DND-41 (cell line): ENCODE measurements around the gene LSG1.

Experiments
- ATAC-seq: fragments of 200-7000 bp; cut with Tn5 transposase; 3 replicates; pipeline ENCODE4 v1.9.1; 2021; ENCODE audit warnings: low read depth; ENCODE audit not compliant: insufficient read depth
- DNase-seq: peaks from one replicate; pipeline ENCODE4 v3.0.0-alpha.2; 2020
- H2AFZ ChIP-seq: 2 replicates; pipeline ENCODE4 v1.6.0; 2012; ENCODE audit warnings: low read depth, low read length
- H3K27ac ChIP-seq: 2 replicates; pipeline ENCODE4 v1.5.1; 2012; ENCODE audit warnings: low read length, inconsistent platforms
- H3K27me3 ChIP-seq: fragments of 200-600 bp; sonication (generic); 2 replicates; pipeline ENCODE4 v1.6.0; 2012; ENCODE audit warnings: low read length, mild to moderate bottlenecking, inconsistent platforms; ENCODE audit not compliant: insufficient read depth, poor library complexity
- H3K36me3 ChIP-seq: 2 replicates; pipeline ENCODE4 v1.5.1; 2012; ENCODE audit warnings: low read length, inconsistent platforms; ENCODE audit not compliant: insufficient read depth
- H3K4me1 ChIP-seq: 2 replicates; pipeline ENCODE4 v1.5.1; 2012; ENCODE audit warnings: mild to moderate bottlenecking, low read length; ENCODE audit not compliant: insufficient read depth
- H3K4me2 ChIP-seq: 2 replicates; pipeline ENCODE4 v1.6.0; 2012; ENCODE audit warnings: mild to moderate bottlenecking, moderate library complexity, low read length, inconsistent platforms; ENCODE audit not compliant: insufficient read depth
- H3K4me3 ChIP-seq, 2 experiments: fragments of 200-600 bp in 1 of 2; shearing (Covaris generic) in 1 of 2; 2 replicates each; pipeline ENCODE4 v1.5.1; 2012 to 2016; ENCODE audit warnings: inconsistent platforms in 2 of 2, low read length in 2 of 2, mild to moderate bottlenecking in 2 of 2, low read depth in 1 of 2, moderate library complexity in 1 of 2
- H3K79me2 ChIP-seq: 2 replicates; pipeline ENCODE4 v1.6.0; 2012; ENCODE audit warnings: low read length, inconsistent platforms; ENCODE audit not compliant: insufficient read depth
- H3K9ac ChIP-seq: 2 replicates; pipeline ENCODE4 v1.6.0; 2012; ENCODE audit warnings: low read depth, mild to moderate bottlenecking, inconsistent platforms, low read length, moderate library complexity
- H3K9me3 ChIP-seq: 2 replicates; pipeline ENCODE4 v1.5.1; 2012; ENCODE audit warnings: low read length, moderate library complexity, mild to moderate bottlenecking, inconsistent platforms; ENCODE audit not compliant: insufficient read depth, severe bottlenecking
- H4K20me1 ChIP-seq: 2 replicates; pipeline ENCODE4 v1.6.0; 2012; ENCODE audit warnings: low read length; ENCODE audit not compliant: insufficient read depth
- CTCF ChIP-seq: IDR thresholded peaks from 2 replicates; pipeline ENCODE4 v1.5.1; 2012; ENCODE audit warnings: borderline replicate concordance, low read length, moderate library complexity, mild to moderate bottlenecking; ENCODE audit not compliant: poor library complexity, severe bottlenecking; ENCODE audit errors: extremely low read depth
- EZH2 ChIP-seq: IDR thresholded peaks from 3 replicates; pipeline ENCODE4 v1.6.1; 2012; ENCODE audit warnings: borderline replicate concordance, low read depth, mild to moderate bottlenecking, moderate library complexity, low read length, inconsistent platforms; ENCODE audit not compliant: severe bottlenecking

Gene LSG1

GRCh38 chr3:194686816-194687637 lies 15.0 kb upstream of the LSG1 start:
- H3K9me3 ChIP-seq = no peaks in the 10 kb centered on the region
- H3K79me2 ChIP-seq = no peaks in the 10 kb centered on the region
- no peak for ATAC-seq
- no peak overlapping the region for H3K9ac ChIP-seq
- no peaks in the 10 kb centered on the region for H3K36me3 ChIP-seq
- H2AFZ ChIP-seq = no peak overlapping the region
- no peak overlapping the region for H3K27ac ChIP-seq
- peaks cover 12% of the 10 kb centered on the region for H3K4me1 ChIP-seq
- H3K27me3 ChIP-seq = no peaks in the 10 kb centered on the region
- no peak for TF ChIP-seq EZH2
- TF ChIP-seq CTCF = no peak
- H3K4me3 ChIP-seq = no peak overlapping the region
- H4K20me1 ChIP-seq = no peaks in the 10 kb centered on the region
- no peak for DNase-seq
- no peak overlapping the region for H3K4me2 ChIP-seq

GRCh38 chr3:194686414-194686815 lies 14.4 kb upstream of the LSG1 start:
- peaks cover 12% of the 10 kb centered on the region for H3K4me1 ChIP-seq
- no peak overlapping the region for H2AFZ ChIP-seq
- H3K27ac ChIP-seq = no peak overlapping the region
- H3K4me2 ChIP-seq = no peak overlapping the region
- H3K4me3 ChIP-seq = no peak overlapping the region
- H3K36me3 ChIP-seq = no peaks in the 10 kb centered on the region
- H3K9ac ChIP-seq = no peak overlapping the region
- no peak for DNase-seq
- H3K9me3 ChIP-seq = no peaks in the 10 kb centered on the region
- no peaks in the 10 kb centered on the region for H3K79me2 ChIP-seq
- no peak for ATAC-seq
- H3K27me3 ChIP-seq = no peaks in the 10 kb centered on the region
- no peaks in the 10 kb centered on the region for H4K20me1 ChIP-seq
- TF ChIP-seq EZH2 (no peak), CTCF (no peak)

- Histone ChIP-seq H3K27ac (no peak within 1 kb of the TSS), H3K4me3 (no peak within 1 kb of the TSS), H3K27me3 (no peaks in the 10 kb centered on the region), H3K4me1 (peaks cover 12% of the 10 kb centered on the region), H3K79me2 (no peaks in the 10 kb centered on the region), H3K36me3 (no peaks in the 10 kb centered on the region), H3K9ac (no peak within 1 kb of the TSS), H4K20me1 (no peaks in the 10 kb centered on the region), H3K9me3 (no peaks in the 10 kb centered on the region), H2AFZ (no peak within 1 kb of the TSS), H3K4me2 (no peak within 1 kb of the TSS)
- no peak for TF ChIP-seq EZH2
- no peak for TF ChIP-seq CTCF
- ATAC-seq (no peak), DNase-seq (no peak)
These were observed 13.9 kb upstream of the LSG1 start, which contains the start of gene FAM43A for GRCh38 chr3:194685718-194686413. TSS of gene FAM43A (plus strand) at chr3:194685883. CDS start at chr3:194686827, 944 bp downstream.
